LNCAP (cell line): ENCODE results near the gene RAB12.

Experiments used
- TF ChIP-seq, protein P1 (sequence below): fragments of 450-650 bp; IDR thresholded peaks from 2 replicates; pipeline ENCODE4 v1.5.1; 2017; ENCODE audit warnings: mild to moderate bottlenecking

The RAB12 gene

DNA sequence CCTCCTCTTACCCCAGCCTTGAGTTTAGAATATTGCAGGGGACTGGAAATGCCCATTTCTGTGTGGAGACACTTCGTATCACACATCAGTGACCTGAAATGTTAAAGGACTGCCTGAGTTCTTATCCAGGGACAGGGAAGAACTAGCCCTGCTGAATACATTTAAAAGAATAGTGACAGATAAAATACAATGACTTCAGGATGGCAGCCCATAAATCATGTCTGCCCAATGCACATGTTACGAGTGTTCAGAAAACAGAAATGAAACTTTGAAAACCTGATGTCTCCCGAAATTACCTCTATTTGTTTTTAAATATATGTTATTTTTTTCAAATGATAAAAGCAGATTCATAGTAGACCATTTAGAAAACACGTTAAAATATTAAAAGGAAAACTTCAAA lies 22.3 kb upstream of the RAB12 start:
- TF ChIP-seq, protein P1, sequence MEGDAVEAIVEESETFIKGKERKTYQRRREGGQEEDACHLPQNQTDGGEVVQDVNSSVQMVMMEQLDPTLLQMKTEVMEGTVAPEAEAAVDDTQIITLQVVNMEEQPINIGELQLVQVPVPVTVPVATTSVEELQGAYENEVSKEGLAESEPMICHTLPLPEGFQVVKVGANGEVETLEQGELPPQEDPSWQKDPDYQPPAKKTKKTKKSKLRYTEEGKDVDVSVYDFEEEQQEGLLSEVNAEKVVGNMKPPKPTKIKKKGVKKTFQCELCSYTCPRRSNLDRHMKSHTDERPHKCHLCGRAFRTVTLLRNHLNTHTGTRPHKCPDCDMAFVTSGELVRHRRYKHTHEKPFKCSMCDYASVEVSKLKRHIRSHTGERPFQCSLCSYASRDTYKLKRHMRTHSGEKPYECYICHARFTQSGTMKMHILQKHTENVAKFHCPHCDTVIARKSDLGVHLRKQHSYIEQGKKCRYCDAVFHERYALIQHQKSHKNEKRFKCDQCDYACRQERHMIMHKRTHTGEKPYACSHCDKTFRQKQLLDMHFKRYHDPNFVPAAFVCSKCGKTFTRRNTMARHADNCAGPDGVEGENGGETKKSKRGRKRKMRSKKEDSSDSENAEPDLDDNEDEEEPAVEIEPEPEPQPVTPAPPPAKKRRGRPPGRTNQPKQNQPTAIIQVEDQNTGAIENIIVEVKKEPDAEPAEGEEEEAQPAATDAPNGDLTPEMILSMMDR = no peak

DNA sequence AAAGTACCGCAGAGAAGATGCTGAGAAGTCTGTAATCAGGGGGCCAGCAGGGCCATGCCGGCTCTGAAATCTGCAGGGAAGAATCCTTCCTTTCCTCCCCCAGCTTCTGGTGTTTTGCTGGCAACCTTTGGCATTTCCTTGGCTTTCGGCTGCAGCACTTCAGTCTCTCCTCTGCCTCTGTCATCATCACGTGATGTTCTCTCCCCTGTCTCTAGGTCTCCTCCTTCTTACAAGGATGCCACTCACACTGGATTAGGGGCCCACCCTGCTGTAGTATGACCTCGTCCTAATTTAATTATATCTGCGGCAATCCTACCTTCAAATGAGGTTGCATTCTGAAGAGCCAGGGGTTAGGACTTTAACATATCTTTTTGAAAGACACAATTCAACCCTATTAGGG lies 13.8 kb upstream of the RAB12 start:
- TF ChIP-seq, protein P1 = no peak

- TF ChIP-seq, protein P1 = no peak
Measured at GRCh38 chr18:8601277-8602032, 7.8 kb upstream of the RAB12 start.

GRCh38 chr18:8602040-8602439 lies 7.2 kb upstream of the RAB12 start:
- TF ChIP-seq, protein P1 = no peak

GRCh38 chr18:8602557-8602956 lies 6.7 kb upstream of the RAB12 start:
- TF ChIP-seq, protein P1 = no peak

DNA sequence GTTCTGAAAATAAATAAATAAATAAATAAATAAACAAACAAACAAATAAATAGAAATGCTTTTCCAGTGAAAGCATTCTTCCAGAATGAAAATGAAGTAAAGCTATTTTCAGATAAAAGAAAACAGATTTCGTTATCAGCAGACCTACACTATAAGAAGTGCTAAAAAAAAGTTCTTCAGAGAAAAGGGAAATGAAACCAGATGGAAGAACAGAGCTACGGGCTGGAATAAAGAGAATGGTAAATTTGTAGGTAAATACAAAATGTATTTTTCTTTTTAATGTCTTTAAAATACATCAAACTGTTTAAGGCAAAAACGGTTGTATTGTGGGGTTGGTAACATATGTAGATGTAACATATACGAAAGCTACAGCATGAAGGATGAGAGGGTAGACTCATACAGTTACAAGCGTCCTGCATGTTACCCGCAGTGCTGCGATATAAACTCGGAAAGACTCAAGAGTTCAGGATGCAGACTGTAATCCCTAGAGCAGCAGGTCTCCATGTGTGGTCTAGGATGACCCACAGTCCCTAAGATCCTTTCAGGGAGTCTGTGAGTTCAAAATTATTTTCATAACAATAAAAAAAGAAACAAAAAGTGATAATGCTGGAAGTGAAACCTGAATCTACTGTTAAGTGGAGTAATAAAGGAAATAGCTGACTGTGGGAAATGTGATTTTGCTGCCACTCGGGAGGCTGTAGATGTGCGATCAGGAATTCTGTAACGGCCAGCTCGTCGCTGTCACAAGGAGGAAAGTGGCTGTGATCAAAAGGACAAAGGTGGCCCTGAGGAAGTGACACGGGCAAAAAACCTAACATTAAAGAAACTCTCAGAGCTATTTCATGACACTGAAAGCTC lies 5.3 kb upstream of the RAB12 start:
- TF ChIP-seq, protein P1 = no peak

DNA sequence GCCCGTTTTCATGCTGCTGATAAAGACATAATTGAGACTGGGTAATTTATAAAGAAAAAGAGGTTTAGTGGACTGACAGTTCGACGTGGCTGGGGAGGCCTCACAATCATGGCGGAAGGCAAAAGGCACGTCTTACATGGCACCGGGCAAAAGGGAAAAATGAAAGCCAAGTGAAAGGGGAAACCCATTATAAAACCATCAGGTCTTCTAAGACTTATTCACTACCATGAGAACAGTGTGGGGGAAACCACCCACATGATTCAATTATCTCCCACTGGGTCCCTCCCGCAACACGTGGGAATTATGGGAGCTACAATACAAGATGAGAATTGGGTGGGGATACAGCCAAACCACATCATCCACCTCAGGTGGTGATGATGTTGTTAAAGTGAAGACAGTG lies 3.3 kb upstream of the RAB12 start:
- TF ChIP-seq, protein P1 = no peak
